Stimulated activated CD8-positive, alpha-beta memory T cell treated with anti-CD3 and anti-CD28 coated beads, Interleukin-4, amount 100 ng/mL, for 24 hours (primary cell): ENCODE measurements around the gene RPUSD1.
"Not testable (repeated sequence)": the region's sequence is repeated elsewhere in the genome, so short reads cannot be mapped to it uniquely, and the experiment has no call there.

Experiments used
- DNase-seq: peaks from one replicate; pipeline ENCODE4 v3.0.0-alpha.2; 2020; ENCODE audit warnings: low read depth

RPUSD1 gene, protein sequence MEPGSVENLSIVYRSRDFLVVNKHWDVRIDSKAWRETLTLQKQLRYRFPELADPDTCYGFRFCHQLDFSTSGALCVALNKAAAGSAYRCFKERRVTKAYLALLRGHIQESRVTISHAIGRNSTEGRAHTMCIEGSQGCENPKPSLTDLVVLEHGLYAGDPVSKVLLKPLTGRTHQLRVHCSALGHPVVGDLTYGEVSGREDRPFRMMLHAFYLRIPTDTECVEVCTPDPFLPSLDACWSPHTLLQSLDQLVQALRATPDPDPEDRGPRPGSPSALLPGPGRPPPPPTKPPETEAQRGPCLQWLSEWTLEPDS

DNA sequence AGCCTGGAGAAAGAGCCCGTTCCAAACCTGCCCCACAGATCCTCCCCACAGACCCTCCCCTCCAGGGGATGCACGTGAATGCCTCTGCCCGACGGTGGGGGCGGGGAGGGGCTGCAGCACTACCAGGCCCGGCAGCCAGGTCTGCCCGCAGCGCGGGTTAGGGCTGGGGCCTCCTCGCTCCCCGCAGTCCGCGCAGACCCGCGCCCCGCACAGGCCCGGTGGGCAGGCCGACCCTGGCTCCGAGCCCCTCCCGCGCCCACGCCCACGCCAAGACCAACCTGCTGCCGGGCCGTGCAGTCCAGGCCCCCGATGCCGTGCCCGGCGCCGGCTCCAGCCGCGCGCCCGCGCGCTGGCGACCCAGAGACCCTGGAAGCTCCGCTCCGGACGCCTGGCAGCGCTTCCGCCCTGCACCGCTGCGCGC lies at the start of gene RPUSD1:
Gene RPUSD1, minus strand, starts transcription at position 404 of the 421 bp plus-strand sequence. CDS start 644 bp downstream, outside the sequence.
- DNase-seq = no peak

DNA sequence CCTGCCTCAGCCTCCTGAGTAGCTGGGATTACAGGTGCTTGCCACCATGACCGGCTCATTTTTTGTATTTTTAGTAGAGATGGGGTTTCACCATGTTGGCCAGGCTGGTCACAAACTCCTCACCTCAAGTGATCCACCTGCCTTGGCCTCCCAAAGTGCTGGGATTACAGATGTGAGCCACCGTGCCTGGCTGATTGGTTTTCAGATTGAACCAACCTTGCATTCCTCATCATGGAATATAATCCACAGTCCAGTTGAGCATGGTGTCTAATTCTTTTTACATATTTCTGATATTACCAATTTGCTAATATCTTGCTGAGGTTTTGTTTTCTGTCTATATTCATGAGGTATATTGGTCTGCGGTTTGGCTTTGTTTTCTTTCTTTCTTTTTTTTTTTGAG lies 48.6 kb upstream of the RPUSD1 start:
- DNase-seq = not testable (repeated sequence)

DNA sequence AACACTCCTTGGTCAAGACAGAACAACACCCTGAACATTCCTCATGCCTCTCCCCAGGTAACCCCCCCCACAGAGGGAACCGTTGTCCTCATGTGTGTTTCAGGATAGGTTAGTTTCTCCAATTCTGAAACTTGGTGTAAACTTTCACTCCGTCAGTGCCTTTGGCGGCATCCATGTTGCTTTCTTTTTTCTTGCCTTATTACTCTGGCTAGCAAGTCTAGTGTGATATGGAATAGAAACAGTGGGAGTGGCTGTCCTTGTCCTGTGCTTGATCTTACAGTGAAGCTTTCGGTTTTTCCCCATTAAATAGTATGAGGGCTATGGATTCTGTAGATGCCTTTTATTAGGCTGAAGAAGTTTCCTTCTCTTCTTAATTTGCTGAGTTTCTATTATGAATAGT lies 48.0 kb upstream of the RPUSD1 start:
- DNase-seq = no peak

DNA sequence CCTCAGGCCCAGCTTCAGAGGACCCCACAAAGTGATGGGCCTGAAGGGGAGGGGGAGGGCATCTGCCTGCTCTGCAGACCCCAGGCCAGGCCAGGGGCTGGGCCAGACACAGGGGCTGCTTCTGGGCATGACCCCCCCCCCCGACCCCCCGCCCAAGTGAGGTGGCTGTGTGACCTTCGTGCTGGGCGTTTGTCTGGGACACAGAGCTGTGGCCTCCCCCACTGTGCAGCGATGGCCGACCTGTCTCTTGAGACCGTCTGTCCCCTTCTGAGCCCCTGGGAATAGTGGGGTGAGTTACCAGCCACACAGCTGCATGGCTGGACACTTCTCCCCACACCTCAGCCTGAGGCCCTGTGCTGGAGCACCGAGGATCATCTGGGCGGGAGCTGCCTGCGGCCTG lies 47.2 kb upstream of the RPUSD1 start:
- DNase-seq = no peak

DNA sequence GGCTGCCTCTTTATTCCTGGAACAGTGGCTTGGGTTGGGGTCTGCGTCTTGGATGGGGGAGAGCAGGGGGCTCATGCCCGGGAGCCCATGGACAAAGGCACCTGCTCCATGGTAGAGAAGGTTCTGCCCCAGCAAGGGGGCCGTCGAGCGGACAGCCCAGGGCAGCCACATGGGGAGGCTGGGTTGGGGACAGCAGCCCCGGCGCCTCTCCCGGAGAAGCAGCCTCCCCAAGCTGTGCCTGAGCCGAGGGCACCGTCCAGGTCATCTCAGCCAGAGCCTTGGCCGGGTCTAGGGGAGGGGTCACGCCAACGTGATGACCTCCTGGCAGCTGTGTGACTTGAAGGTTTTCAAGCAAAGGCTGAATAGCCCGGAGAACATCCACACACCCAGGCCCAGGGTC lies 45.2 kb upstream of the RPUSD1 start:
- no peak for DNase-seq

DNA sequence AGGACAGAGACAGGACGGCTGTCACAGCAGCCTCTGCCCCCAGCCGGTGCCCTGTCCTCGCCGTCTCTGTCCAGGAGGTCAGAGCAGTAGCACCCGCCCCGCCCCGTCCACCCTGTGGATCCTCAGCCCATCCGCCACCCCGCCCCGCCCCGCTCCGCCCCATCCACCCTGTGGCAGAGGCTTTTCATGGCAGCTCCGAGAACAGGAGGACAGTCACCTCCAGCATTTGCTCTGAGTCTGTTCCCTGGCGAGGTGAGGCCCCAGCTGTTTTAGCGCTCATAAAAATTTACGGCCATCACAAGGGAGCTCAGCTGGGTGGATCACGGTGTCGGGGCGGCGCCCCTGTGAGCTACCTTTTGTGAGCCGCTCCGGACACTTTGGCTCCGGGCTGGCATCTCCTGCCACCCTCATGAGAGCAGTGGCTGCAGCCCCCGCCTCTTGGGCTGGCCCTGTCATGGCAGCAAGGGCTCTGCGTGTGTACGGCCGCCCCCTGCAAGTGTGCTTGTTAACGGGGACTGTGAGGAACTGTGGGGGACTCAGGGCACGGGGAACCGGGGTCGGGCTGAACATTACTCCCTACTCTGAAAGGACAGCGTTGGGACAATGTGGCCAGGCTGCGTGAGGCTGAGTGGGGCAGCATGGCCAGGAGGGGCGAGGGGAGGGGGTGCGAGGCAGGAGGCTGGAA lies 44.6 kb upstream of the RPUSD1 start:
- DNase-seq = no peak

DNA sequence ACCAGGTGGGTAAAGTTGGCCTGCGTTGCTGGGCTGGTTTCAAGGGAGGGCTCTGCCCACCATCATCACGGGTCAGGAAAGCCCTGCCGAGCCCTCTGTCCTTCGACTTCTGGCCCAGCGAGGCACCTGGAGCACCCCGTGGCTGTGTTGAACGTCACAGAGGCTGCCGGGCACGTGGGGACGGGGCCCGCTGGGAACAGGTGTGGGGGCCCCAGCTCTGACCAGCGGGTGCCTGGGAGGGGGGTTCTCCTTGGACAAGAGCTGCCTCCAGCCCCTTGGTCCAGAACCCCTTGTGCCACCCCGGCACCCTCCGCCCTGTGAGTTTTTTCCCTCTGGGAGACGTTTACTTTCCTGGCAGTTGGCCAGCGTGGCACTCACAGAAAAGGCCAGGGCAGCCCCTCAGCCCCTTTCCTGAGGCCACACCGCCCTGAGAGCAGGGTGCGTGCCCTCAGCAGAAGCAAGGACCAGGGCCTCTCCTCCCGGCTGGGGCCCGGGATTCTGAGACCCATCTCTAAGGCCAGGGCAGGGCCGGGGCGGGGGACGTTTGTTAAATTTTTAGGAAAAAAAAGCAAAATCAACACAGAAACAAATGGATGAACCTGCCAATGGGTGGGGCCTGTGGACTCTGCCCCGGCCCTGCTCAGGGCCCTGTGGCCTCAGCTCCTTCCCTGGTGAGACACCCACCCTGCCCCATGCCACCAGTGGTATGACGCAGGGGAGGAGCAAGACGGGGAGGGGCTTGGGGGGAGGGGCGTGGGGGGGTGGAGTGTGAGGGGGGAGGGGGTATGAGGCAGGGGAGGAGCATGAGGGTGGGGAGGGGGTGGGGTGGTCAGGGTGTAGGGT lies 43.6 kb upstream of the RPUSD1 start:
- no peak for DNase-seq

DNA sequence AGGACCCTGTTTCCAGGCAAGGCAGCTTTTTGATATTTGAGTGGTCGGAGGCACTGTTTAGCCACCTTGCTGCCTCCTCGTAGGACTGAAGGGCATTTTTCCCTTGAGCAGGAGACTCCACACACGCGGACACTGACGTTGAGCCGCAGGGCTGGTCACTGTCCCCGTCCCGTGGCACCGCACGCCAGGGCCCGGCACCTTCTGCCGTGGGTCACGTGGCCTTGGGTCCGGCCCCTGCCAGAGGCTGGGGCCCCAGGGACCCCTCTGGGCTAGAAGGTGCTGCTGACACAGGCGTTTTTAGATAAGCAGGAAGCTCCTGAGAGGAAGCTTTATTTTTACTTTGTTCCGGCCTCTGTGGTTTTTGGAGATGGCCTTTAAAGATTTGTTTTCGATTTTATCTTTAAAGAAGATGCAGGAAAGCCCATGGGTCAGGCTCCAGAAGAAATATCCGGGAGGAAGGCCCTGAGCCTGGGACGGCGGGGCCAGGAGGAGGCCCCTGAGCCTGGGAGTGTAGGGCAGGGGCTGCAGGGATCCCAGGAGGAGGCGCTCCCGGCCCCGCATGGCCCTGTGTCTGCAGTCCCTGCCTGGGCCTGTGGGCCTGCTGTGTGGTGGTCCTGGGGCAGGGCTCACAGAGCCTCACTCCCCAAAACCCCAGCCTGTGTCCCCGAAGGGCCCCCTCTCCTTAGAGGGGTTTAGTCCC lies 42.8 kb upstream of the RPUSD1 start:
- no peak for DNase-seq

DNA sequence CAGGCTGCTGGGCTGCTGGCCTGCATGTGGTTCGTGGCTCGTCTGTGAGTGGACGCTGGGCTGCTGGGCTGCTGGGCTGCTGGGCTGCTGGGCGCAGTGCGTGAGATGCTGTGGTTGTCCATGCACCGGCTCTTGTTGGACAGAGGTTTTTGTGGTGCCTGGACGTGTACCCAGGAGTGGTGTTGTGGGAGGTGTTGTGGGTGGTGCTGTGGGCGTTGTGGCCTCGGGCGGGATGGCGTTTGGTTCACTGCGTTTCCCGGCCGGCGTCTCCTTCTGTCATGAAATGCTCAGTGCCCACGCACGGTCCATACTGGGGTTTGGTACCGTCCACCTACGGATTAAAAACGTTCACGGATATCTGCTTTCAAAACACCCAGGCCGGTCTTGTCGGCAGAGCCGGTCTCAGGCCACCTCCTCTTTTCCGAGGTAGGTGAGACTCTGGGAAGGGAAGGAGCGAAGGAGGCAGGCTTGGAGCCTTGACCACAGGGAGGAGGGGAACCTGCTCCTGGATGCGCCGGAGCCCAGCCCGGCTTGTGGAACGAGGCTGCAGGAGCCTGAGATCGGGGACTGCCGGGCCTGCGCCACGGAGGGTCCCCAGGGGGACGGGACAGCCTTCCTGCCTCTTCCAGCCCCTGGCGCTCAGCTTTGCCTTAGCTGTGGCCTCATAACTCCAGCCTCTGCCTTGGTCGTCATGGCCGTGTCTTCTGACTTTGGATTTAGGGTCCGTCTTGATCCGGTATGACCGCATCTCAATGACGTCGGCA lies 42.1 kb upstream of the RPUSD1 start:
- no peak for DNase-seq

DNA sequence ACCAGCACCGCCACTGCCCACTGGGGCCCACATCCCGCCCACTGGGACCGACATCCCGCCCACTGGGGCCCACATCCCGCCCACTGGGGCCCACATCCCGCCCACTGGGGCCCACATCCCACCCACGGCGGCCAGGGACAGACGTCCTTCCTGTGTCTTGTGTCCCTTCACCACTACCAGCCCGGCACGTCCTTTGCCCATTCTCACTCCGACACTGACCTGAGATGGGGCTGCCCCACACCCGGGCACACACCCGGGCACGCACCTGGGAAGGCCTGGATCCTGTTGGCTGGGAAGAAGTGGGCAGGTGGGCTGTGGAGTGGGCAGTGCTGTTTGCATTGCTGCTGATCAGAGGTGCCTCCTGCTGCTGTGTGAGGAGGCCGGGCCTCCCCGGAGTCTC lies 40.7 kb upstream of the RPUSD1 start:
- no peak for DNase-seq

DNA sequence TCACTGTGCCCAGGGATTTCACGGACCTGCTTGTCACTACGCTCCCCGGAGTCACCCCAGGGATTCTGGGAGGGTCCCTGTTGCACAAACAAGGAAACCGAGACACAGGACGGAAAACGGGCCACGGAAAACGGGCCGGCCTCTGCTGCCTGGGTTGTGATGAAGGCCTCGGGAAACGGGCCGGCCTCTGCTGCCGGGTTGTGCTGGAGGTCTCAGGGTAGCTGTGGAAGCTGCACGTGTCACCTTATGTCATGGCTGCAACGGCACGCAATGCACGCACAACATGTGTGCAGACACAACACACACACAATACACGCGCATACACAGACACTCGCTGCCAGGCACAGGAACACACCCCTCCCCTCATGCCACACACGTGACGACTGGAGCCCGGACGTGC lies 39.3 kb upstream of the RPUSD1 start:
- no peak for DNase-seq

DNA sequence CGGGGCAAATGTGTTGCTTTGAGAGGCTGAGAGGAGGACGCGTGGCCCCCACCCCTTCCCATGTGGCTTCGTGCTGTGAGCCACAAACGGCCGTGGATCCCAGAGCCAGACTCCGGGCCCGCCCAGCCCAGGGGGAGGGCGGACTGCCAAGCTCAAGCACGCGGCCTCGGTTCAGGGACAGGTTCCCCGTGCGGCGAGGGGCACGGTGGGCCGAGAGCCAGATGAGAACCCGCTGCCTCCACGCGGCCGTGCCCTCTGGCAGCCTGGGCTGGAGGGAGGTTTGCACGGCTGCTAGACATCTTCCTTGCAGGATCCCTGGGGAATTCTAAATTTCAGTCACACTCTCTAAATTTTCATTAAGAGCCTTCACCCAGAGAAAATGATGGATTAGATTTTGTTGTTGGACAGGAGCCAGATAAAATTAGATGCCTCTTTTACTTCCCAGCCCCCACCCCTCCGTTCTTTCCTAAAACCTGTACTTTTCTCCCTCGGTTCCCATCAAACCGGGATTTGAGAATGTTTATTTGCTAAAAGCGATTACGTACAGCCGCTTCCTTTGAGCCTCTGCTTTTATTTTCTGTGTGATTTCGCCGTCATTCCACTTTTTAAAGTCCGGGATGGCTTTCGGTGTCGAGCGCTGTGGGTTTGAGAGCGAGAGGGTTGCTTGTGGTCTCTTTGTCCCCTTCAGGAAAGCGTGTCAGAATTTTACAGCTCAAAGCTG lies 37.3 kb upstream of the RPUSD1 start:
- no peak for DNase-seq

DNA sequence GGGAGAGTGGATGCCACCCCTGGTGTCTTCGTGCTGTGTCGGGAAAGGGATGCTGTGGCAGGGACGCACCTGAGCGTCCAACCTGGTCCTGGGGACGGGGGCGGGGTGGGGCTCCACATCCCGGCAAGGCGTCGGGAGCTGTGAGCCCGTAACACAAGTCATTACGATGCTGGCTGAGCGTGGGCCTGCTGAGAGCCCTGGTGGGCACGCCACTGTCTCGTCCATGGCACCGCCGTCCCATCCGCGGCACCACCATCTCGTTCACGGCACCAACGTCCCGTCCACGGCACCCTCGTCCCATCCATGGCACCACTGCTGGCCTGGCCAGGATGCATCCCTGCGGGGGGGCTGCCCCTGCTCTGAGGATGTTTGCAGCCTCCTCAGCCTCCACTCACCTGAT lies 36.4 kb upstream of the RPUSD1 start:
- no peak for DNase-seq

DNA sequence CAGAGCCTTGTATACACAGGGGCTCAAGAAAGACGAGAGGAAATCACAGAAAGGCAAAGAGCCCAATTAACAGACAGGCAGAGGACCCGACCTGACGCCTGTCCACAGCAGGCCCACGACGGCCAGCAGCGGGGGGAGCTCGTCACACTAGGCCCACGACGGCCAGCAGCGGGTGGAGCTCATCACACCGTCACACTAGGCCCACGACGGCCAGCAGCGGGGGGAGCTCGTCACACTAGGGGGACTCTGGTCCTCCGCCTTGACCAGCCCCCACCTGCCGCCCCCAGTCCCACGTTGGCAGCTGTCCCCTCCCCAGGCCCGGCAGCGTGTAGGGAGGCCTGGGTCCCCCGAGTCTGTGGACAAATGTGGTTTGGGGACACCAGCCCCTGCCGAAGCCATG lies 36.0 kb upstream of the RPUSD1 start:
- DNase-seq = no peak

DNA sequence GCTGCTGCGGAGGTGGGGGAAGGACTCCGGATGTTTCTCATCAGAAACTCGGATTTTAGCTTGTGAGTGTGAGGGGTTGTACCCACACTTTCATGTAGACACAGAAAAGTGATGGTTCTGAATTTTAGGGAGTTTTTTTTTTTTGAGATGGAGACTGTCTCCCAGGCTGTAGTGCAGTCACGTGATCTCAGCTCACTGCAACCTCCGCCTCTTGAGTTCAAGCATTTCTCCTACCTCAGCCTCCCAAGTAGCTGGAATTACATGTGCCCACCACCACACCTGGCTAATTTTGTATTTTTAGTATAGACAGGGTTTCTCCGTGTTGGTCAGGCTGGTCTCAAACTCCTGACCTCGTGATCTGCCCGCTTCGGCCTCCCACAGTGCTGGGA lies 34.7 kb upstream of the RPUSD1 start:
- no peak for DNase-seq

DNA sequence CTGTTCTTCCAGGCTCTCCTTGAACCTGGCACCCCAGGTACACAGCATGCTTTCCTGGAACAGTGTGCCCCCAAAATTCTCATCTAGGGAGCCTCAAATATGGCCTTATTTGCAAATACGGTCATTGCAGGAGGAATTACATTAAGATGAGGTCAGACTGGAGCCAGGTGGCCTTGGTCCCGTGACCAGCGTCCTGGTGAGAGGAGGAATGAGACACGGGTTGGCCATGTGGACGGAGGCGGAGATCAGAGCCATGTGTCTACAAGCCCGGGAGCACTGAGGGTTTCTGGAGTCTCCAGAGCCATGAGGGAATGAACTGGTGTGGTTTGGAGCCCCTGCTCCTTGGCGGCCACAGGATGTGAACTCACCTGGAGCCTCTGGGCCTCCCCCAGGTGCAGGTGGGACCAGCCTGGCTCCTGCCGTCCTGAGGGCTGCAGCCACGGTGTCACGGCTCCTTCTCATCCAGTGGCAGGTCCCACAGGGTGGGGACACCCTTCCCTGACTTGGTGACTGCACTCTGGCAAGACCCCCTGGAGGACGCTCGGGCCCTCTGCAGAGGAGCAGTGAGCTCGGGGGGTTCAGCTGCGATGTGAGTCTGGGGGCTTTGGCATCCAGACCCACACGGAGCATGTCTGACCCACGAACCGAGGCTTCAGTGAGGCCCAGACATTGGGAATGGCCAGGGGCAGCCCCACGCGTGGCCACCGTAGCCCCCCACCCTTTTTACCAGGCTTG lies 34.2 kb upstream of the RPUSD1 start:
- no peak for DNase-seq

DNA sequence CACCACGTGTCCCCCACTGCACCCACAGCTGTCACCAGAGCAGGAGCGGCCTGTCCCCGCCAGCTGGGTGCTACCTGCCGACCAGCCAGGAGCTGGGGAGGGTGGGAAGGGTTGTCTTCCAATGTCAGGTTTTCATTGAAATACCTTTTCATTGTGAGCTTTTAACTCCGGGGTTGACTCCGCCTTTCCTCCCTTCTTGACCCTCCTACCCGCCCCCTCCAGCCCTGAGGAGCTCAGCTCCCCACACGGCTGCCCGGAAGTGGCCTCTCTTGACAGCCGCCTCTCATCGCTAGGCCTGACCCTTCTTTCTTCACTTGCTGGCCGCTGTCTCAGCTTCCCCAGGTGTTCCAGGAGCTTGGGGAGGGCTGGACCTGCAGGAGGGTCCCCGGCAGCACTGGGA lies 33.6 kb upstream of the RPUSD1 start:
- no peak for DNase-seq

DNA sequence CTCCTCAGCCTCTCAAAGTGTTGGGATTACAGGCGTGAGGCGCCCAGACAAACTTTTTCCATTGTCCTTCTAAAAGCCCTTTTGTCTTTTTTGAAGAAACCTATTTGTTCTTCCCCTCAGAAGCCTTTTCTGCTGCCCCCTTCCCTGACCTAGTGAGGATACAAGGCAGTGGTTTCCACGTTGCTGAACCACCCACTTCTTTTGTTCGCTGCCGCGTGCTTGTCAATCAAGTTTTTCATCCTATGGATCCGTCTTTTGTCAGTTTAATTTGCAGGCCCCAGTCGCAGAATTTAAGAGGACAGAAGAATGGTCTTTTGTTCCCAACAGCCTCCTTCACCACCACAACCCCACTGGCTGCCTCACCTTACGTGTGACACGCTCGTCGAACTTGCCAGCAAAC lies 32.6 kb upstream of the RPUSD1 start:
- no peak for DNase-seq

DNA sequence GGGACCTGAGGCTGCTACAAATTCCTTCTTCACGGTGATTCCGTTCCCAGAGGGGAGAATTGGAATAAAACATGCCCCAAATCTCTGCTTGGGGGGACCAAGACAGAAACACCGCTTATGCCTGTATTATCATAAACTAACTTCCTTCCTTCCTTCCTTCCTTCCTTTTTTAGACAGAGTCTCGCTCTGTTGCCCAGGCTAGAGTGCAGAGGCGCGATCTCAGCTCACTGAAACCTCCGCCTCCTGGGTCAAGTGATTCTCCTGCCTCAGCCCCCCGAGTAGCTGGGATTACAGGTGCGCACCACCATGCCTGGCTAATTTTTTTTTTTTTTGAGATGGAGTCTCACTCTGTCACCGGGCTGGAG lies 31.8 kb upstream of the RPUSD1 start:
- not testable (repeated sequence) for DNase-seq

DNA sequence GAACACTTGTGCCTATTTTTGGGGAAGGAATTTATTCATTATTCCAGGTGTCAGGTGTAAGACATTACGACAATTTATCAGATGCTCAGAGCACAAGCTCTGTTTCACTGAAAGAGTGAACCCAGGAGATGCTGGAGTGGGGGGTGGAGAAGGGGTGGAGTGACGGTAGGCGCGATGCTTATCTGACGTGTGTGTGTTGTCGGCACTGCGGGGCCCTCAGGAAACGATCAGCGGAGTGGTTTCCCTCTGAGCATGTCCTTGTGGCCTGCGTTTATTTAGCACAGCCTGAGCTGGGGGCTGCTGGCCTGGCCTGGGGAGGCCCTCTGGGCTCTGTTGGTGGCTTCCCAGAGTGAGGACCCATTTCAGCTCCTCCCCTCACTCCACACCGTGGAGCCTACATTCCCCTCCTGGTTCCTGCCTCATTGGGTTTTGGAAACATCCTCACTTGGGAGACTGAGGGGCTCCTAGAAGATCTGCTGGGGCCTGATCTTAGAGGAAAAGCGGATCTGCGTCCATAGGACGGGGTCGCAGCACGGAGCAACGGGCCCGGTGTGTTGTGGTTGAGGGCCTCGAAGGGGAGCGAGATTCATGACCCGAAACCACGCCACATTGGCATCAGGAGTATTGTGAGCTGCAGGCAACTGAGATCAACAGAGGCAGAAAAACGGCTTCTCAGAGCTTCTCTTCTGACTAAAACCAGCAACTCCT lies 31.3 kb upstream of the RPUSD1 start:
- no peak for DNase-seq
